H1 (cell line): ENCODE measurements around the gene NMD3. TPM values are rescaled to one million over a fixed set of nuclear protein-coding genes. Genes with fewer than 3 reads are reported as not detected.

Experiments used
- ATF2 ChIP-seq: IDR thresholded peaks from 2 replicates; pipeline ENCODE4 v1.6.1; 2012; ENCODE audit warnings: low read length, inconsistent platforms
- USF2 ChIP-seq: IDR thresholded peaks from 2 replicates; pipeline ENCODE4 v1.6.1; 2011; ENCODE audit warnings: low read length, improper control_type of control experiment
- polyA plus RNA-seq, 7 experiments: library from polyadenylated mRNA; depleted of rRNA in 3 of 7; stranded (reverse) in 5 of 7; unstranded in 2 of 7; fragments of >200 nt in 5 of 7; fragments of 200-250 nt in 2 of 7; gene quantifications; 1 replicate in 5 of 7; 2 replicates in 1 of 7; 4 replicates in 1 of 7; pipeline versions ENCODE4 v1.2.1 to v1.2.3, GENCODE V29; 2011 to 2013; ENCODE audit warnings: missing spikeins in 2 of 7, mixed read lengths in 2 of 7
- total RNA-seq: library from RNA; stranded (reverse); fragmentation: NEBNext Ultra II Directional; extraction: Animal tissue kit (Norgen Biotek cat#: 25700); gene quantifications from 2 replicates; pipeline ENCODE4 v1.2.1, GENCODE V29; 2021

The NMD3 gene
- total and polyA plus RNA-seq, 2 of the 8 experiments (the other 6 are each of a cell fraction or from before 2014, with no cell fraction given): 12.1 to 64.2 TPM

DNA sequence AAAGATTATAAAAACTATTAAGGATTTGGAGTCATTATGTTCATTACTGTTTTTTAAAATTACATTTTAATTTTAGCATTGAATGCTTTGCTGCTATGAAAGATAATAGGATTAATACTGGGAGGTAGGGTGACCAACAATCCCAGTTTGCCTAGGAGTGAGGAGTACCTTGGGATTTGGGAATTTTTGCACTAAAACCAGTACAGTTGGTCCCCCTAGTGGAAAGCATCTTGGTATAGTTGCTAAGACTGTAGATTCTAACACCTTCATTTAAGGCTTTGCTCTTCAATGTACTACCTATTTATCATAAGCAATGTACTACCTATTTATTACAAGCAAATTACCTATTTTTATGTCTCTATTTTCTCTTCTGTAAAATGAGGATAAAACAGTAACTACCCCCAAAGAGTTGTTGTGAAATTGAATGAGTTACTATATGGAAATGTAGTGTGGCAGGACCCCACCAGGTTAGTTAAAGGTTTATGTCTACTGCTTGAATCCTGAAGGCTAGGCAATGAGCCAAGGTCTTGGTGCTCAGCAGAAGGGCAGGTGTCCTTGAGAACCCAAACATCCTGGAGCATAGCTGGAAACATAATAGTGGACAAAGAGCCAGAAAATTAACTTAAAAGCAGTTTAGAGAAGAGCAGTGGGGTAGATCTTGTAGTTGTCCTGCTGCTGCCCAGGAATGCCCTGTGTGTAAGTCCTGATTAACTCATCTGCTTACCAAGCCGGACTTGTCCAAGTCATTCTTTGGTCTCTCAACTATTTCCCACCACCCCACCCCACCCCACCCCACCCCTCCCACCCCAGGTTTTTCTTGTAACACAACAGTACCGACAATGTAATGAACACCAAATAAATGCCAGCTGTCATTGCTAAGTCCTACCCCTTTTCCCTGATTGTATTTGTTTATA lies 49.2 kb upstream of the NMD3 start (continued):
- TF ChIP-seq USF2: no peak
- no peak for TF ChIP-seq ATF2
